PC-9 (cell line): ENCODE data around the gene DIP2C. TPM values are rescaled to one million over a fixed set of nuclear protein-coding genes. Genes with fewer than 3 reads are reported as not detected.

Source experiments
- BruUV-seq: library from RNA; stranded (reverse); fragments of 400-500 nt; replicated peaks from 2 replicates; lab custom pipeline; 2021; lab: Mats Ljungman, UMichigan
- CTCF ChIA-PET: fragments of 300-600 bp; sonication (Branson Sonifier 250); formaldehyde crosslinking; loops from one replicate; lab custom pipeline; 2022; ENCODE audit warnings: antibody characterized with exemption; lab: Charles Lee
- POLR2A ChIA-PET: fragments of 300-600 bp; sonication (Branson Sonifier 250); formaldehyde crosslinking; loops from one replicate; lab custom pipeline; 2022; ENCODE audit warnings: antibody characterized with exemption; ENCODE audit not compliant: unreplicated experiment; lab: Charles Lee
- DNase-seq, 2 experiments: peaks; one replicate each; pipeline versions ENCODE4 v3.0.0 to v3.0.0-alpha.2; 2015 to 2022; ENCODE audit warnings: mixed read lengths in 1 of 2
- H2AFZ ChIP-seq: fragments of 200-600 bp; sonication (generic); 2 replicates; pipeline ENCODE4 v1.8.1; 2017; ENCODE audit warnings: antibody characterized with exemption
- H3F3A ChIP-seq: fragments of 200-600 bp; sonication (generic); 2 replicates; pipeline ENCODE4 v1.8.1; 2017; ENCODE audit warnings: antibody characterized with exemption, mild to moderate bottlenecking, low read depth; ENCODE audit not compliant: insufficient read depth
- H3K27ac ChIP-seq: fragments of 200-600 bp; sonication (generic); 2 replicates; pipeline ENCODE4 v1.6.1; 2016; ENCODE audit warnings: mixed run types
- H3K27me3 ChIP-seq: fragments of 200-600 bp; sonication (generic); 2 replicates; pipeline ENCODE4 v1.6.1; 2016; ENCODE audit warnings: low read depth, mixed run types; ENCODE audit not compliant: insufficient read depth
- H3K36me3 ChIP-seq: fragments of 200-600 bp; sonication (generic); 2 replicates; pipeline ENCODE4 v1.6.1; 2016; ENCODE audit warnings: low read depth, mixed run types
- H3K4me1 ChIP-seq: fragments of 200-600 bp; sonication (generic); replicated peaks from 2 replicates; pipeline ENCODE4 v1.6.1; 2016; ENCODE audit warnings: mixed run types; ENCODE audit not compliant: insufficient read depth
- H3K4me2 ChIP-seq: fragments of 200-600 bp; sonication (generic); 2 replicates; pipeline ENCODE4 v1.6.1; 2017; ENCODE audit warnings: mixed run types
- H3K4me3 ChIP-seq: fragments of 200-600 bp; sonication (generic); 2 replicates; pipeline ENCODE4 v1.6.1; 2016; ENCODE audit warnings: mixed run types
- H3K79me2 ChIP-seq: fragments of 200-600 bp; sonication (generic); 2 replicates; pipeline ENCODE4 v1.6.1; 2017; ENCODE audit warnings: low read depth, mixed run types
- H3K9me2 ChIP-seq: fragments of 200-600 bp; sonication (generic); 2 replicates; pipeline ENCODE4 v1.8.1; 2017; ENCODE audit warnings: mild to moderate bottlenecking; ENCODE audit not compliant: insufficient read depth
- H3K9me3 ChIP-seq: fragments of 200-600 bp; sonication (generic); 2 replicates; pipeline ENCODE4 v1.8.1; 2016; ENCODE audit warnings: low read depth; ENCODE audit not compliant: insufficient read depth
- H4K20me1 ChIP-seq: fragments of 200-600 bp; sonication (generic); 2 replicates; pipeline ENCODE4 v1.8.1; 2017; ENCODE audit not compliant: insufficient read depth
- EZH2 ChIP-seq: fragments of 200-600 bp; sonication (generic); IDR thresholded peaks from 2 replicates; pipeline ENCODE4 v1.8.0; 2017; ENCODE audit warnings: antibody characterized with exemption, low read depth
- intact Hi-C: fragments of 100-400 bp; cut with micrococcal nuclease; formaldehyde crosslinking; loops from one replicate; pipeline ENCODE4 v1.10.0; 2022; ENCODE audit not compliant: unreplicated experiment
- total RNA-seq: library from RNA; stranded (reverse); gene quantifications from 2 replicates; pipeline ENCODE4 v1.2.3, GENCODE V29; 2021
- TF ChIP-seq, protein P1 (sequence below): fragments of 200-600 bp; sonication (generic); conservative IDR thresholded peaks from 2 replicates; pipeline ENCODE4 v1.6.1; 2017; ENCODE audit warnings: mixed run types, antibody characterized with exemption, mild to moderate bottlenecking, moderate library complexity

Gene DIP2C
- total RNA-seq, 1 experiment from 2014 or later = 0.83 TPM

DNA sequence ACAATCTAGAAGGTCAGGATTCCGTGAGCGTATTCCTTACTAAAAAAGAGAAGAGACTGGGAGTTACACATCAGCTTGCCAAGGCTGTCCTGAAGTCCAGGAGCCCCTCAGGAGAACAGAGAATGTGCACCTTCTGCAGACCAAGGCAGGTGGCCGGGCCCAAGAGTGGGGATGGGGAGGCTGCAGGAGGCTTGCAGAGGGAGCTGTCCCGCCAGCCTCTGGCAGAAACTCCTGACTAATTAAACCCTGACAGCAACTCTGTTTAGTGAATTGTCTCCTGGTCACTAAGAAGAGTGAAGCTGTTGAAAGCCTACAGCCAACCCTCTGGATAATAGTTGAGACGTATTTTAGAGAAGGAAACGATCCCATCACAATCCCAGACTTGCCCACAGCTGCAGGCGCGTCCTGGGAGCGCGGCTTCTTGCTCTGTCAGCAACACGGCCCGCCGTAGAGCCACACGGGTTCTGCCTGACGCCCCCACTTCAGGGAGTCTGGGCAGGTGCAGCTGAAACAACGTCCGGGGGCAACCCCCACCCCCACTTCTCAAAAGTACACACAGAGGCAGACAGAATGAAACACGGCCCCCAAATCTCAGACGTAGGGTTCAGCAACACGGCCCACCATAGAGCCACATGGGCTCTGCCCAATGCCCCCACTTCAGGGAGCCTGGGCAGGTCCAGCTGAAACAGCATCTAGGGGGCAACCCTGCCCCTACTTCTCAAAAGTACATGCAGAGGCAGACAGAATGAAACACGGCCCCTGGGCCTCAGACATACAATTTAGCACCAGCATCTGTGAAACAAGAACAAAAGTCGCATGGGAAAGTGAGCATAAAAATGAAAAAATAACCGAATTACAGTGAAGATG is 45.2 kb downstream of the DIP2C start:
- no TSS peak for BruUV-seq
- no peak for DNase-seq
- Histone ChIP-seq H3K4me1 (no peaks in the 10 kb centered on the region), H3F3A (no peaks in the 10 kb centered on the region), H3K9me3 (no peaks in the 10 kb centered on the region), H4K20me1 (no peaks in the 10 kb centered on the region), H3K4me2 (no peak overlapping the region), H3K27me3 (peaks cover 32% of the 10 kb centered on the region), H3K36me3 (no peaks in the 10 kb centered on the region), H3K79me2 (no peaks in the 10 kb centered on the region), H3K9me2 (no peaks in the 10 kb centered on the region), H3K4me3 (no peak overlapping the region), H2AFZ (no peak overlapping the region), H3K27ac (no peak overlapping the region)
- POLR2A ChIA-PET = no interaction called here
- intact Hi-C loops = no loop called here
- TF ChIP-seq EZH2 = no peak
- TF ChIP-seq, protein P1, sequence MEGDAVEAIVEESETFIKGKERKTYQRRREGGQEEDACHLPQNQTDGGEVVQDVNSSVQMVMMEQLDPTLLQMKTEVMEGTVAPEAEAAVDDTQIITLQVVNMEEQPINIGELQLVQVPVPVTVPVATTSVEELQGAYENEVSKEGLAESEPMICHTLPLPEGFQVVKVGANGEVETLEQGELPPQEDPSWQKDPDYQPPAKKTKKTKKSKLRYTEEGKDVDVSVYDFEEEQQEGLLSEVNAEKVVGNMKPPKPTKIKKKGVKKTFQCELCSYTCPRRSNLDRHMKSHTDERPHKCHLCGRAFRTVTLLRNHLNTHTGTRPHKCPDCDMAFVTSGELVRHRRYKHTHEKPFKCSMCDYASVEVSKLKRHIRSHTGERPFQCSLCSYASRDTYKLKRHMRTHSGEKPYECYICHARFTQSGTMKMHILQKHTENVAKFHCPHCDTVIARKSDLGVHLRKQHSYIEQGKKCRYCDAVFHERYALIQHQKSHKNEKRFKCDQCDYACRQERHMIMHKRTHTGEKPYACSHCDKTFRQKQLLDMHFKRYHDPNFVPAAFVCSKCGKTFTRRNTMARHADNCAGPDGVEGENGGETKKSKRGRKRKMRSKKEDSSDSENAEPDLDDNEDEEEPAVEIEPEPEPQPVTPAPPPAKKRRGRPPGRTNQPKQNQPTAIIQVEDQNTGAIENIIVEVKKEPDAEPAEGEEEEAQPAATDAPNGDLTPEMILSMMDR = no peak
- CTCF ChIA-PET = no interaction called here

DNA sequence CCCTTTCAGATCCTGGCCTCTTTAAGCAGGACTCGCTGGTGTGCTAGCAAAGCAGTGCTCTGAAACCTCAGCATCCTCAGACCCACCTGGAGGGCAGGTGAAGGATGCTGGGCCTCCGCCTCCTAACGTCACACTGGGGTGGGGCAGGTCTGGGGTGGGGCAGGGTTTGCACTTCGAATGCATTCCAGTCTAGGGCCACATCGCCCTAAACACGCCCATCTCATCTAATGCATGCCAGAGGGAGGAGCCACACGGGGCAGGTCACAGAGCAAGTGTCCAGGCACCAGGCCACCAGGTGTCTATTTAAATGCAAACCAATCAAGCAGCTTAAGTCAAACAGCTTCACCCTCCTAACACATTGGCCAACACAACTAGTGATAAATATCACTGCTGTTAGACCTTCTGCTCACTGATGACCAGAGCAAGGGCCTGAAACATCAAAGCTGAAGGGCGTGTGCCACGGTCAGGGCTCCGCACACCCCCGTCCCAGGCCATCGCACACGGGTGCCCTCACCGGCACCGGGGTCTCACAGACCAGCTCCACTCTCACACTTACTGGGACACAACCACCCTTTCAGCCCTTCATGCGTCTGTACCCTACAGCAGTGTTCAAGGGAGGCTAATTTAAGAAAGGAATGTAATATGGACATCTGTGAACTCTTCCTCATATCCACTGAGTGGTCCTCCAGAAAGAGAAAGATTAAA is 47.1 kb downstream of the DIP2C start:
- no peak for TF ChIP-seq EZH2
- TF ChIP-seq, protein P1 = no peak
- peak in 1 of 2 experiments; percentile 6 for DNase-seq
- POLR2A ChIA-PET = no interaction called here
- H3K27me3 ChIP-seq = peaks cover 47% of the 10 kb centered on the region
- no peaks in the 10 kb centered on the region for H3K36me3 ChIP-seq
- BruUV-seq = no TSS peak
- H3K4me3 ChIP-seq = no peak overlapping the region
- no peak overlapping the region for H2AFZ ChIP-seq
- no peak overlapping the region for H3K27ac ChIP-seq
- no peak overlapping the region for H3K4me2 ChIP-seq
- CTCF ChIA-PET = no interaction called here
- intact Hi-C loops = no loop called here
- H3K79me2 ChIP-seq = no peaks in the 10 kb centered on the region
- H3K9me2 ChIP-seq = no peaks in the 10 kb centered on the region
- no peaks in the 10 kb centered on the region for H4K20me1 ChIP-seq
- H3K4me1 ChIP-seq = no peaks in the 10 kb centered on the region
- no peaks in the 10 kb centered on the region for H3K9me3 ChIP-seq
- H3F3A ChIP-seq = no peaks in the 10 kb centered on the region

DNA sequence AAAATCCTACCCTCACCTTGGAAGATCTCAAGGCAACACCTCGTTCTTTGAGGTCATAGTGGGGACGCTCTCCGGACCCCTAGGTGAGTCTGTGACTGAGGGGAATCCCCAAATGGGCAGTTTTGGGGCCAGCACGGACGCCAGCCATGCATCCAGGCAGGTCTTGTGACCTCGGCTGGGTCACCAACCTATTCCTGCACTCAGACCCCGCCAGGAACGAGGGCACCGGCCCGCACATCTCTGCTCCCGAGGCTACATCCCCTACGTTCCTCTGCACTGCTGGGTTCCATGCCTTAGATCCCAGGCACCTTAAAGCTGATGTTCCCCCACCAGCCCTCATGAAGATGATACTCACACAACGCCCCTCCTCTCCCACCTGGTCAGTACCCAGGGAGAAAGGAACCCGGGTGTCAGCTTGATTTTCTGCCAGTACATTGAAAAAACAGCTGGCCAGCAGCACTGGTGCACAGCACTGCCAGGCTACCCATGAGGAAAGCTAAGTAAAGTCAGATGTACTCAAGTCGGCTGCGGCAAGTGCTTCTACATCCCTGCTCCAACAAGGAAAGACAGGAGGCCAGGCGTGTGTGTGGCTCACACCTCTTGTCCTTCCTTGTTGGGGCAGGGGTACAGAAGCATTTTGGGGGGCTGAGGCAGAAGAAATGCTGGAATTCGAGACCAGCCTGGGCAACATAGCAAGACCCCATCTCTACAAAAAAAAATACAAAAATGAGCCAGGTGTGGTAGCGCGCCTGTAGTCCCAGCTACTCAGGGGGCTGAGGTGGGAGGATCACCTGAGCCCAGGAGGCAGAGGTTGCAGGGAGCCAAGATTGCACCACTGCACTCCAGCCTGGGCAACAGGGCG is 48.1 kb downstream of the DIP2C start:
- TF ChIP-seq, protein P1 = no peak
- no peak for TF ChIP-seq EZH2
- BruUV-seq = no TSS peak
- no peaks in the 10 kb centered on the region for H3K9me3 ChIP-seq

More for the DNA sequence above, 48.1 kb downstream of the DIP2C start:
- Histone ChIP-seq H2AFZ (no peak overlapping the region), H3K4me1 (no peaks in the 10 kb centered on the region), H3F3A (no peaks in the 10 kb centered on the region), H4K20me1 (no peaks in the 10 kb centered on the region), H3K27me3 (peaks cover 56% of the 10 kb centered on the region), H3K9me2 (no peaks in the 10 kb centered on the region), H3K27ac (no peak overlapping the region), H3K4me3 (no peak overlapping the region), H3K79me2 (no peaks in the 10 kb centered on the region), H3K4me2 (no peak overlapping the region), H3K36me3 (no peaks in the 10 kb centered on the region)
- ChIA-PET CTCF (no interaction called here), POLR2A (no interaction called here)
- DNase-seq = no peak
- intact Hi-C loops = no loop called here
